Stimulated activated CD4-positive, alpha-beta T cell treated with anti-CD3 and anti-CD28 coated beads, Interleukin-12 subunit alpha, Interleukin-12 subunit beta, amount 100 ng/mL, for 48 hours (primary cell): ENCODE measurements around the gene HNRNPLL.
A peak's percentile ranks its signal among the peaks of the same experiment; 100 is the strongest.
"Not testable (repeated sequence)": the region's sequence is repeated elsewhere in the genome, so short reads cannot be mapped to it uniquely, and the experiment has no call there.

Experiments
- DNase-seq, 3 donors: peaks; one replicate each; pipeline ENCODE4 v3.0.0-alpha.2; 2020; ENCODE audit warnings: low read depth in 2 of 3, low spot score in 1 of 3

HNRNPLL gene

GRCh38 chr2:38620282-38620977 lies 17.7 kb upstream of the HNRNPLL start:
- no peak for DNase-seq

- DNase-seq: no peak
These were observed 16.9 kb upstream of the HNRNPLL start for GRCh38 chr2:38619458-38620164.

- DNase-seq: no peak
These were observed 14.6 kb upstream of the HNRNPLL start for GRCh38 chr2:38617301-38617700.

- no peak for DNase-seq
These were observed 12.5 kb upstream of the HNRNPLL start for GRCh38 chr2:38615237-38615636.

GRCh38 chr2:38613849-38614213 lies 11.1 kb upstream of the HNRNPLL start:
- no peak for DNase-seq

GRCh38 chr2:38613126-38613848 lies 10.6 kb upstream of the HNRNPLL start:
- no peak for DNase-seq

- peak; percentile 22 to 38 (median 27) for DNase-seq
These were observed 8.4 kb upstream of the HNRNPLL start for GRCh38 chr2:38610851-38611801.

GRCh38 chr2:38609246-38609645 lies 6.5 kb upstream of the HNRNPLL start:
- not testable (repeated sequence) for DNase-seq

GRCh38 chr2:38608755-38609154 lies 6.0 kb upstream of the HNRNPLL start:
- DNase-seq: no peak

GRCh38 chr2:38605298-38605830 lies 2.6 kb upstream of the HNRNPLL start:
- DNase-seq: no peak

GRCh38 chr2:38603402-38604290 lies 918 bp upstream of the HNRNPLL start:
- peak; percentile 62 to 79 (median 68) for DNase-seq

- DNase-seq: peak in 1 of 3 donors; percentile 8
These were observed 494 bp downstream of the HNRNPLL start for GRCh38 chr2:38602136-38602731.

GRCh38 chr2:38601463-38602135 lies 1.1 kb downstream of the HNRNPLL start:
- peak in 1 of 3 donors; percentile 26 for DNase-seq

GRCh38 chr2:38600921-38601455 lies 1.7 kb downstream of the HNRNPLL start:
- no peak for DNase-seq

- DNase-seq: no peak
These were observed 2.4 kb downstream of the HNRNPLL start for GRCh38 chr2:38600242-38600891.

GRCh38 chr2:38599706-38600105 lies 3.0 kb downstream of the HNRNPLL start:
- no peak for DNase-seq

- DNase-seq: no peak
These were observed 3.8 kb downstream of the HNRNPLL start for GRCh38 chr2:38598991-38599295.
